Endothelial cell of umbilical vein (primary cell): Measurements from ENCODE around the gene KIAA2012. TPM values are rescaled to one million over a fixed set of nuclear protein-coding genes. Genes with fewer than 3 reads are reported as not detected.

Experiments used
- BruUV-seq: library from RNA; stranded (reverse); fragments of 400-500 nt; replicated peaks from 2 replicates; lab custom pipeline; 2021; lab: Mats Ljungman, UMichigan
- CTCF ChIA-PET: fragments of 300-600, 350-600 bp; sonication (Branson Sonifier 250); formaldehyde crosslinking; loops from one replicate; lab custom pipeline; 2021; ENCODE audit warnings: antibody characterized with exemption, inconsistent platforms; lab: Charles Lee
- POLR2A ChIA-PET: fragments of 300-600, 350-600 bp; sonication (Branson Sonifier 250); formaldehyde crosslinking; loops from one replicate; lab custom pipeline; 2021; ENCODE audit warnings: antibody characterized with exemption, inconsistent platforms; lab: Charles Lee
- DNase-seq: peaks from one replicate; pipeline ENCODE4 v3.0.0-alpha.2; 2011; ENCODE audit warnings: low read depth, low spot score
- FAIRE-seq: peaks from 2 replicates; lab custom pipeline; 2011; peaks lifted over from hg19 to GRCh38; lab: Jason Lieb, UNC
- H2AFZ ChIP-seq: 2 replicates; pipeline ENCODE4 v1.6.0; 2012; ENCODE audit warnings: low read depth, low read length, control low read depth, inconsistent platforms
- H3K27ac ChIP-seq: 2 replicates; pipeline ENCODE4 v1.5.1; 2011; ENCODE audit warnings: low read depth, mild to moderate bottlenecking, control low read depth, low read length, moderate library complexity; ENCODE audit not compliant: insufficient read depth
- H3K27me3 ChIP-seq, 2 experiments: 2 replicates each; pipeline versions ENCODE4 v1.6.0 to v1.6.1; 2011; ENCODE audit warnings: low read length in 2 of 2, mixed read lengths in 1 of 2; ENCODE audit not compliant: control insufficient read depth in 2 of 2, insufficient read depth in 2 of 2
- H3K36me3 ChIP-seq, 2 experiments: 2 replicates in 1 of 2; 3 replicates in 1 of 2; pipeline ENCODE4 v1.5.1; 2011; ENCODE audit warnings: low read length in 2 of 2, mild to moderate bottlenecking in 1 of 2, moderate library complexity in 1 of 2; ENCODE audit not compliant: control insufficient read depth in 2 of 2, insufficient read depth in 2 of 2; ENCODE audit errors: extremely low read depth in 1 of 2
- H3K4me1 ChIP-seq: 3 replicates; pipeline ENCODE4 v1.5.1; 2011; ENCODE audit warnings: mild to moderate bottlenecking, low read length; ENCODE audit not compliant: control insufficient read depth, insufficient read depth; ENCODE audit errors: extremely low read depth
- H3K4me2 ChIP-seq: 2 replicates; pipeline ENCODE4 v1.6.1; 2011; ENCODE audit warnings: low read length, control low read depth, mixed read lengths; ENCODE audit not compliant: insufficient read depth
- H3K4me3 ChIP-seq, 3 experiments: fragments of 200-600 bp in 1 of 3; sonication (generic), shearing (Covaris generic) in 1 of 3; replicated peaks in 1 of 3; 2 replicates each; pipeline ENCODE4 v1.5.1; 2011 to 2016; ENCODE audit warnings: control low read depth in 3 of 3, low read length in 3 of 3, mild to moderate bottlenecking in 2 of 3, inconsistent platforms in 1 of 3, low read depth in 1 of 3, moderate library complexity in 1 of 3; ENCODE audit not compliant: insufficient read depth in 1 of 3
- H3K79me2 ChIP-seq: 2 replicates; pipeline ENCODE4 v1.6.0; 2012; ENCODE audit warnings: low read length, inconsistent platforms; ENCODE audit not compliant: control insufficient read depth, insufficient read depth
- H3K9ac ChIP-seq: replicated peaks from 2 replicates; pipeline ENCODE3; 2011; ENCODE audit warnings: low read length, control low read depth; ENCODE audit not compliant: insufficient read depth; ENCODE audit errors: extremely low read depth
- H3K9me1 ChIP-seq: replicated peaks from 3 replicates; pipeline ENCODE4 v1.6.0; 2011; ENCODE audit warnings: mild to moderate bottlenecking, low read length; ENCODE audit not compliant: control insufficient read depth, insufficient read depth; ENCODE audit errors: extremely low read depth
- H3K9me3 ChIP-seq: replicated peaks from 2 replicates; pipeline ENCODE4 v1.5.1; 2012; ENCODE audit warnings: low read length, inconsistent platforms; ENCODE audit not compliant: control insufficient read depth, insufficient read depth
- H4K20me1 ChIP-seq: replicated peaks from 2 replicates; pipeline ENCODE3; 2011; ENCODE audit warnings: mild to moderate bottlenecking, low read length; ENCODE audit not compliant: control insufficient read depth, insufficient read depth; ENCODE audit errors: extremely low read depth
- EZH2 ChIP-seq: IDR thresholded peaks from 2 replicates; pipeline ENCODE4 v1.6.1; 2012; ENCODE audit warnings: borderline replicate concordance, low read depth, mild to moderate bottlenecking, moderate library complexity, low read length, inconsistent platforms; ENCODE audit not compliant: severe bottlenecking
- FOS ChIP-seq: IDR thresholded peaks from 2 replicates; pipeline ENCODE4 v1.6.1; 2011; ENCODE audit warnings: mild to moderate bottlenecking, low read length, moderate library complexity, borderline replicate concordance; ENCODE audit not compliant: insufficient read depth
- GATA2 ChIP-seq: IDR thresholded peaks from 2 replicates; pipeline ENCODE4 v1.7.0; 2011; ENCODE audit warnings: low read depth, mild to moderate bottlenecking, moderate library complexity, mixed read lengths, low read length; ENCODE audit not compliant: insufficient read length, insufficient read depth
- JUN ChIP-seq: IDR thresholded peaks from 2 replicates; pipeline ENCODE4 v1.6.1; 2011; ENCODE audit warnings: borderline replicate concordance, low read depth; ENCODE audit not compliant: insufficient read length, insufficient read depth
- MYC ChIP-seq: IDR thresholded peaks from one replicate; pipeline ENCODE4 v1.6.1; 2011; ENCODE audit warnings: mild to moderate bottlenecking, low read depth, low read length
- POLR2A ChIP-seq: IDR thresholded peaks from 2 replicates; pipeline ENCODE4 v1.6.1; 2012; ENCODE audit warnings: low read depth, mild to moderate bottlenecking, control low read depth, low read length
- POLR2AphosphoS5 ChIP-seq: IDR thresholded peaks from 2 replicates; pipeline ENCODE4 v1.6.1; 2012; ENCODE audit warnings: low read depth, mild to moderate bottlenecking, control low read depth, low read length, moderate library complexity; ENCODE audit not compliant: insufficient read depth
- dilution Hi-C: fragments of 300-500 bp; cut with MboI; formaldehyde crosslinking; loops from one replicate; pipeline ENCODE4 v1.15.0; 2019; ENCODE audit warnings: low sequenced_read_pairs; ENCODE audit not compliant: extremely low pct_ligation_motif_present
- intact Hi-C: fragments of 100-400 bp; cut with micrococcal nuclease; formaldehyde crosslinking; loops from one replicate; pipeline ENCODE4 v1.10.0; 2022
- polyA plus RNA-seq, 4 experiments: library from polyadenylated mRNA; depleted of rRNA in 3 of 4; stranded (reverse) in 3 of 4; unstranded in 1 of 4; fragments of >200 nt; gene quantifications; 2 replicates each; pipeline versions ENCODE4 v1.2.1 to v1.2.3, GENCODE V29; 2011 to 2012; ENCODE audit warnings: missing spikeins in 1 of 4
- total RNA-seq: library from RNA; stranded (reverse); gene quantifications from 2 replicates; pipeline ENCODE4 v1.2.3, GENCODE V29; 2021
- TF ChIP-seq, protein P1 (sequence below), 2 donors: IDR thresholded peaks; 1 replicate in 1 of 2; 2 replicates in 1 of 2; pipeline ENCODE4 v1.5.1; 2011; ENCODE audit warnings: low read length in 2 of 2, mild to moderate bottlenecking in 2 of 2, moderate library complexity in 2 of 2, control low read depth in 1 of 2, inconsistent platforms in 1 of 2, low read depth in 1 of 2; ENCODE audit not compliant: insufficient read depth in 1 of 2; ENCODE audit errors: extremely low read depth in 1 of 2
- TF ChIP-seq, protein P2 (sequence below): IDR thresholded peaks from 2 replicates; pipeline ENCODE4 v1.6.1; 2011; ENCODE audit not compliant: insufficient read depth, insufficient read length

KIAA2012 gene
- total and polyA plus RNA-seq, 2 donors (not counting 3 experiments of a cell fraction or from before 2014, with no cell fraction given) = not detected

DNA sequence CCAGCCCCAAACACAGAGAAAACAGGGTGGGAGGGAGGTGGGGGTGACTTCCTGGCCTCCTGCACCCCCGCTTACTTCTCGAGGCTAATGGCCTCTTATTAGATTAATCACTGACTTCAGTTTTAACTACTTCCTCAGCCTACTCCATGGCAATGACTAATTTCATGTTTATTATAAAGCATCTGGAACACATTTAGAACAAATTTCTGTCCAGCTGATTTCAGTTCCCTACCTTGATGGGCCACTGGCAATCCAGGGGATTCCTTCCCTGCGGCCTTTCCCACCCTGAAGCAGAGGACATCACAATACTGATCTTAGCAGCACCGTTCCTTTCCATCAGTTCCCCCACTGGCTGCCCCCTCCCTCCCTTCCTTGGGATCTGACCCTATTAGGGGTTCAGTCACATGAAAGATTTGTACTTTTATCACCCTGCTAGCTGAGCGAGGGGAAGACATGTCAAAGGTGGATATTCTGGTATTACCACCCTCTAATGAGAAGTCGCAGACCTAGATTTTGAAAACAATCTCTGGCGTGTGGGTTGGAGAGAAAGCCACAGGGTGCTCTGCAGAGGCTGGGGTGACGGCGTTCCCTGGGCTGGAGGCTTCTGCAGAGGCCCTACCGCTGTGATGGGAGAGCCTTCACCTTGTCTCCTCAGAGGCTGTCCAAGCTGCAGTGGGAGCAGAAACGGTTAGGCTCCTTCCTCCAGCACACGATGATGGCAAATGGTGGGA is 67.6 kb downstream of the KIAA2012 start:
- TF ChIP-seq, protein P1, sequence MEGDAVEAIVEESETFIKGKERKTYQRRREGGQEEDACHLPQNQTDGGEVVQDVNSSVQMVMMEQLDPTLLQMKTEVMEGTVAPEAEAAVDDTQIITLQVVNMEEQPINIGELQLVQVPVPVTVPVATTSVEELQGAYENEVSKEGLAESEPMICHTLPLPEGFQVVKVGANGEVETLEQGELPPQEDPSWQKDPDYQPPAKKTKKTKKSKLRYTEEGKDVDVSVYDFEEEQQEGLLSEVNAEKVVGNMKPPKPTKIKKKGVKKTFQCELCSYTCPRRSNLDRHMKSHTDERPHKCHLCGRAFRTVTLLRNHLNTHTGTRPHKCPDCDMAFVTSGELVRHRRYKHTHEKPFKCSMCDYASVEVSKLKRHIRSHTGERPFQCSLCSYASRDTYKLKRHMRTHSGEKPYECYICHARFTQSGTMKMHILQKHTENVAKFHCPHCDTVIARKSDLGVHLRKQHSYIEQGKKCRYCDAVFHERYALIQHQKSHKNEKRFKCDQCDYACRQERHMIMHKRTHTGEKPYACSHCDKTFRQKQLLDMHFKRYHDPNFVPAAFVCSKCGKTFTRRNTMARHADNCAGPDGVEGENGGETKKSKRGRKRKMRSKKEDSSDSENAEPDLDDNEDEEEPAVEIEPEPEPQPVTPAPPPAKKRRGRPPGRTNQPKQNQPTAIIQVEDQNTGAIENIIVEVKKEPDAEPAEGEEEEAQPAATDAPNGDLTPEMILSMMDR (IDR thresholded peaks at IDR 0.05; ENCODE audit: extremely low read depth in 1 of 2, insufficient read depth in 1 of 2, low read depth in 1 of 2, low read length in 2 of 2) = no peak
- TF ChIP-seq FOS (no peak), MYC (no peak), JUN (no peak), POLR2A (no peak), GATA2 (no peak), EZH2 (no peak), POLR2AphosphoS5 (no peak)
- TF ChIP-seq, protein P2, sequence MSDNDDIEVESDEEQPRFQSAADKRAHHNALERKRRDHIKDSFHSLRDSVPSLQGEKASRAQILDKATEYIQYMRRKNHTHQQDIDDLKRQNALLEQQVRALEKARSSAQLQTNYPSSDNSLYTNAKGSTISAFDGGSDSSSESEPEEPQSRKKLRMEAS = no peak
- no peak overlapping the region for H3K4me2 ChIP-seq
- DNase-seq (no peak), FAIRE-seq (no peak)
- no peaks in the 10 kb centered on the region for H3K79me2 ChIP-seq
- ChIA-PET POLR2A (no interaction called here), CTCF (no interaction called here)
- no TSS peak for BruUV-seq
- no peak overlapping the region for H3K4me3 ChIP-seq
- dilution Hi-C loops (no loop called here), intact Hi-C loops (no loop called here)
- H3K36me3 ChIP-seq = no peaks in the 10 kb centered on the region
- no peaks in the 10 kb centered on the region for H3K9me3 ChIP-seq
- no peak overlapping the region for H3K27ac ChIP-seq
- H3K27me3 ChIP-seq = peaks cover 7 to 8% of the 10 kb centered on the region in 2 experiments
- no peak overlapping the region for H3K9ac ChIP-seq
- H4K20me1 ChIP-seq = no peaks in the 10 kb centered on the region
- no peak overlapping the region for H2AFZ ChIP-seq
- no peaks in the 10 kb centered on the region for H3K4me1 ChIP-seq
- no peaks in the 10 kb centered on the region for H3K9me1 ChIP-seq
